ENCODE results near the gene TUBB6. TPM values are rescaled to one million over a fixed set of nuclear protein-coding genes. Genes with fewer than 3 reads are reported as not detected.

Gene TUBB6
- total and polyA plus RNA-seq, 2 of the 8 experiments (the other 6 are each of a cell fraction or from before 2014, with no cell fraction given) = 126 to 223 TPM

DNA sequence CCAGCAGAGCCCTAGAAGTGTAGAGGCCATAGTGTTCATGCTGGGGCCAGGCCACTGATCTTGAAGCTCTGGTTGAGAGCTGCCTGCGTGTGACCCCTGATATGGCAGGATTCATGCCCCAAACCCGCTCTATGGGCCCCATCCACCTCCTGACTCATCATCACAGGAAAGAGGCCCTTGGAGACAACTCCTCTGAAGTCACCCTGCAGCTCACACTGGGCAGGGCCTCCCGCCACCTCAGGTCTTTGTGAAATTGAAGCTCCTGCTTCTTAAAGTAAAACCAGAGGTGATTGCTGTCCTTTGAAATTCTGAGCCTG, 12.0 kb upstream of the TUBB6 start:
- Histone ChIP-seq H3K23me2 (ENCODE audit: low read depth, low read length) (no peaks in the 10 kb centered on the region), H3K9me3 (ENCODE audit: insufficient read depth in 2 of 2, low read depth in 1 of 2, low read length in 1 of 2) (0 out of 4 replicates have a peak, but pooled peaks cover 0 to 4% of the 10 kb centered on the region in 2 experiments), H4K5ac (ENCODE audit: insufficient read length, low read depth, low read length) (no peak overlapping the region), H3K23ac (ENCODE audit: insufficient read length) (no peak overlapping the region), H2AK5ac (ENCODE audit: low read depth, low read length) (no peak overlapping the region; the same call in 1 of the 2 replicates), H3K27me3 (replicated peaks in 1 of 4; ENCODE audit: control insufficient read depth in 3 of 4, extremely low read depth in 1 of 4, insufficient read depth in 3 of 4, low read length in 3 of 4) (no peaks in the 10 kb centered on the region; a peak in 1 of 7 replicates), H3K18ac (ENCODE audit: extremely low read depth, low read length) (no peak overlapping the region), H2BK12ac (ENCODE audit: low read depth, low read length) (peak overlapping the region; percentile 50; the same call in 1 of the 2 replicates), H3K27ac (ENCODE audit: low read depth, low read length) (no peak overlapping the region), H3K14ac (ENCODE audit: insufficient read length) (no peak overlapping the region), H4K20me1 (replicated peaks in 1 of 2; ENCODE audit: control insufficient read depth in 1 of 2, insufficient read depth in 2 of 2, low read length in 2 of 2) (no peaks in the 10 kb centered on the region), H3K9ac (replicated peaks in 1 of 4; ENCODE audit: extremely low read depth in 1 of 4, low read depth in 3 of 4, low read length in 3 of 4) (no peak overlapping the region), H3K4ac (replicated peaks; ENCODE audit: insufficient read length, low read depth, low read length) (no peak overlapping the region), H3K4me3 (ENCODE audit: extremely low read depth in 1 of 4, insufficient read depth in 2 of 4, low read depth in 3 of 4, low read length in 4 of 4) (no peak overlapping the region), H4K91ac (replicated peaks; ENCODE audit: insufficient read length, low read length) (no peak overlapping the region), H2BK5ac (ENCODE audit: low read depth, low read length) (no peak overlapping the region), H2AFZ (ENCODE audit: low read length) (no peak overlapping the region), H3K4me2 (ENCODE audit: insufficient read depth in 1 of 2, low read depth in 2 of 2, low read length in 2 of 2) (no peak overlapping the region), H3K79me1 (ENCODE audit: low read depth, low read length) (no peaks in the 10 kb centered on the region), H2BK20ac (ENCODE audit: low read length) (no peak overlapping the region), H3K4me1 (replicated peaks in 1 of 4; ENCODE audit: control insufficient read depth in 3 of 4, insufficient read depth in 4 of 4, low read length in 3 of 4) (no peaks in the 10 kb centered on the region; a peak in 1 of 7 replicates), H3K36me3 (ENCODE audit: control insufficient read depth in 2 of 4, insufficient read depth in 4 of 4, low read length in 3 of 4) (no peaks in the 10 kb centered on the region), H4K8ac (ENCODE audit: extremely low read depth, insufficient read depth, low read length) (no peak overlapping the region), H3K79me2 (ENCODE audit: control insufficient read depth in 1 of 2, insufficient read depth in 2 of 2, low read length in 2 of 2) (no peaks in the 10 kb centered on the region), H2BK120ac (replicated peaks; ENCODE audit: low read depth, low read length) (no peak overlapping the region), H2BK15ac (ENCODE audit: low read length) (no peak overlapping the region), H3K56ac (replicated peaks; ENCODE audit: insufficient read length, low read depth, low read length) (no peak overlapping the region)
- ChIA-PET POLR2A (ENCODE audit: partially characterized antibody) (interaction anchor here (1.4 kb wide), 1 partner anchor 8 kb away, joined by 4 read pairs; no protein-coding TSS in a partner anchor), CTCF (ENCODE audit: partially characterized antibody) (interaction anchor here (0.6 to 1.7 kb wide), 5 partner anchors 11 to 1098 kb away, joined by 3 to 8 read pairs (median 3); no protein-coding TSS in a partner anchor)
- WGBS, 2 experiments (ENCODE audit: extremely low coverage in 1 of 2, insufficient coverage in 1 of 2, insufficient read length in 1 of 2, insufficient replicate concordance in 2 of 2, low coverage in 1 of 2, low lambda C conversion rate in 2 of 2, missing lambda C conversion rate in 1 of 2) = 91% methylated on average over 3 of the region's 3 CpGs; no CpG with 5 or more reads in 1 of the 2 experiments
- no peak for DNase-seq (ENCODE audit: low read depth in 1 of 2, low spot score in 2 of 2)
- FAIRE-seq = no peak
- TF ChIP-seq CTCF (IDR thresholded peaks at IDR 0.05; ENCODE audit: control extremely low read depth in 1 of 3, insufficient read depth in 1 of 3, low read depth in 1 of 3, low read length in 3 of 3) = no peak
- no peak for TF ChIP-seq POLR2A (IDR thresholded peaks at IDR 0.05; ENCODE audit: control extremely low read depth in 1 of 2, low read depth in 2 of 2, low read length in 2 of 2)
- TF ChIP-seq CEBPB (IDR thresholded peaks at IDR 0.05; ENCODE audit: low read depth, low read length) = no peak
- TF ChIP-seq RFX5 (IDR thresholded peaks at IDR 0.05; ENCODE audit: borderline replicate concordance, low read depth, low read length) = no peak
- no peak for TF ChIP-seq BCL11A (IDR thresholded peaks at IDR 0.05; ENCODE audit: low read depth in 2 of 2, low read length in 2 of 2)
- TF ChIP-seq CHD2 (IDR thresholded peaks at IDR 0.05; ENCODE audit: low read length) = no peak
- TF ChIP-seq CREB1 (IDR thresholded peaks at IDR 0.05) = no peak
- no peak for TF ChIP-seq SP2 (IDR thresholded peaks at IDR 0.05; ENCODE audit: low read length)
- no peak for TF ChIP-seq SIN3A (conservative IDR thresholded peaks at IDR 0.05 in 1 of 2, IDR thresholded peaks at IDR 0.05 in 1 of 2; ENCODE audit: low read depth in 1 of 2, low read length in 2 of 2)
- no peak for TF ChIP-seq HDAC6 (IDR thresholded peaks at IDR 0.05; ENCODE audit: low read depth, low read length)
- no peak for TF ChIP-seq RNF2 (IDR thresholded peaks at IDR 0.05; ENCODE audit: borderline replicate concordance, low read depth, low read length, missing control alignments, poor library complexity, severe bottlenecking)
- no peak for TF ChIP-seq ZNF274 (IDR thresholded peaks at IDR 0.05; ENCODE audit: borderline replicate concordance, extremely low read depth, low read length)

Measured in H1 (cell line).